GM12892 (cell line): ENCODE results near the gene KLF2.
"Not testable (repeated sequence)": the region's sequence is repeated elsewhere in the genome, so short reads cannot be mapped to it uniquely, and the experiment has no call there.

Experiments used
- DNase-seq: peaks from one replicate; pipeline ENCODE4 v3.0.0; 2011; ENCODE audit not compliant: insufficient read length
- FAIRE-seq: peaks from 2 replicates; lab custom pipeline; 2011; peaks lifted over from hg19 to GRCh38; lab: Jason Lieb, UNC
- POLR2A ChIP-seq: IDR thresholded peaks from 2 replicates; pipeline ENCODE4 v1.6.1; 2011; ENCODE audit warnings: low read depth, low read length, control low read depth
- POLR2AphosphoS5 ChIP-seq: IDR thresholded peaks from 2 replicates; pipeline ENCODE4 v1.6.1; 2011; ENCODE audit warnings: low read depth, low read length, control low read depth
- TAF1 ChIP-seq: IDR thresholded peaks from 2 replicates; pipeline ENCODE4 v1.6.1; 2011; ENCODE audit warnings: low read depth, mild to moderate bottlenecking, control low read depth, low read length, borderline replicate concordance

The KLF2 gene

GRCh38 chr19:16295057-16295456, 29.6 kb upstream of the KLF2 start:
- FAIRE-seq (no peak), DNase-seq (no peak)
- TF ChIP-seq POLR2AphosphoS5: no peak
- no peak for TF ChIP-seq POLR2A
- no peak for TF ChIP-seq TAF1

- FAIRE-seq: no peak
- TF ChIP-seq POLR2AphosphoS5 (no peak), POLR2A (no peak), TAF1 (no peak)
- no peak for DNase-seq
Measured at GRCh38 chr19:16296713-16297112, 27.9 kb upstream of the KLF2 start.

- FAIRE-seq (no peak), DNase-seq (no peak)
- TF ChIP-seq TAF1 (no peak), POLR2A (no peak), POLR2AphosphoS5 (no peak)
Measured at GRCh38 chr19:16297575-16298178, 26.9 kb upstream of the KLF2 start.

GRCh38 chr19:16298334-16298733, 26.3 kb upstream of the KLF2 start:
- no peak for DNase-seq
- TF ChIP-seq TAF1: no peak
- no peak for TF ChIP-seq POLR2AphosphoS5
- TF ChIP-seq POLR2A: no peak
- no peak for FAIRE-seq

GRCh38 chr19:16301999-16302694, 22.5 kb upstream of the KLF2 start:
- FAIRE-seq (peak; percentile 24), DNase-seq (no peak)
- no peak for TF ChIP-seq TAF1

GRCh38 chr19:16303755-16304154, 20.9 kb upstream of the KLF2 start:
- no peak for DNase-seq
- TF ChIP-seq TAF1 (no peak), POLR2AphosphoS5 (no peak), POLR2A (no peak)
- FAIRE-seq: no peak

GRCh38 chr19:16304511-16304910, 20.1 kb upstream of the KLF2 start:
- not testable (repeated sequence) for FAIRE-seq, DNase-seq

GRCh38 chr19:16305060-16305459, 19.6 kb upstream of the KLF2 start:
- DNase-seq, FAIRE-seq: not testable (repeated sequence)

- TF ChIP-seq TAF1: no peak
- no peak for TF ChIP-seq POLR2AphosphoS5
- no peak for TF ChIP-seq POLR2A
- FAIRE-seq (no peak), DNase-seq (no peak)
Measured at GRCh38 chr19:16306728-16307402, 17.8 kb upstream of the KLF2 start.

GRCh38 chr19:16308081-16308480, 16.5 kb upstream of the KLF2 start:
- TF ChIP-seq TAF1 (no peak), POLR2AphosphoS5 (no peak)
- DNase-seq (no peak), FAIRE-seq (no peak)

- FAIRE-seq (no peak), DNase-seq (no peak)
- TF ChIP-seq POLR2A (no peak), POLR2AphosphoS5 (no peak), TAF1 (no peak)
Measured at GRCh38 chr19:16309643-16310042, 15.0 kb upstream of the KLF2 start.

- no peak for DNase-seq
- no peak for FAIRE-seq
Measured at GRCh38 chr19:16315825-16316505, 8.7 kb upstream of the KLF2 start.

More at GRCh38 chr19:16315825-16316505, 8.7 kb upstream of the KLF2 start:
- no peak for TF ChIP-seq POLR2A
- TF ChIP-seq POLR2AphosphoS5: no peak
- no peak for TF ChIP-seq TAF1
